Esophagus muscularis mucosa (tissue), 4 donors: ENCODE results near the gene XNDC1N. TPM values are rescaled to one million over a fixed set of nuclear protein-coding genes. Genes with fewer than 3 reads are reported as not detected.

Source experiments
- DNase-seq: peaks from one replicate; pipeline ENCODE4 v3.0.0-alpha.2; 2017; ENCODE audit errors: extremely low spot score
- H3K27ac ChIP-seq, 4 donors: fragments of 200-600 bp; sonication (generic); replicated peaks in 1 of 4; 1 replicate in 3 of 4; 2 replicates in 1 of 4; pipeline ENCODE4 v1.5.1; 2016 to 2019; ENCODE audit warnings: mild to moderate bottlenecking in 1 of 4
- H3K27me3 ChIP-seq, 4 donors: fragments of 200-600 bp; sonication (generic); one replicate each; pipeline versions ENCODE4 v1.5.1 to v1.6.0; 2016 to 2019
- H3K36me3 ChIP-seq, 4 donors: fragments of 200-600 bp; sonication (generic); one replicate each; pipeline ENCODE4 v1.5.1; 2016 to 2019
- H3K4me1 ChIP-seq, 4 donors: fragments of 200-600 bp; sonication (generic); one replicate each; pipeline ENCODE4 v1.5.1; 2016 to 2019
- H3K4me3 ChIP-seq, 4 donors: fragments of 200-600 bp; sonication (generic); 1 replicate in 2 of 4; 2 replicates in 2 of 4; pipeline ENCODE4 v1.5.1; 2016 to 2019; ENCODE audit warnings: mild to moderate bottlenecking in 4 of 4, moderate library complexity in 1 of 4
- H3K9me3 ChIP-seq, 4 donors: fragments of 200-600 bp; sonication (generic); 1 replicate in 3 of 4; 2 replicates in 1 of 4; pipeline ENCODE4 v1.5.1; 2016 to 2019
- CTCF ChIP-seq, 3 experiments: fragments of 200-600 bp in 2 of 3; fragments of 450-650 bp in 1 of 3; sonication (generic) in 2 of 3; IDR thresholded peaks; one replicate each; pipeline ENCODE4 v1.5.1; 2017 to 2019; ENCODE audit warnings: antibody characterized with exemption in 3 of 3, mild to moderate bottlenecking in 2 of 3, moderate library complexity in 1 of 3
- EP300 ChIP-seq: sonication (generic); formaldehyde crosslinking; IDR thresholded peaks from one replicate; pipeline ENCODE4 v1.6.1; 2017; ENCODE audit warnings: antibody characterized with exemption
- POLR2A ChIP-seq: fragments of 450-650 bp; IDR thresholded peaks from one replicate; pipeline ENCODE4 v1.6.1; 2017; ENCODE audit warnings: antibody characterized with exemption, moderate library complexity, mild to moderate bottlenecking, low read depth
- POLR2AphosphoS5 ChIP-seq, 2 donors: sonication (generic); formaldehyde crosslinking; IDR thresholded peaks; one replicate each; pipeline ENCODE4 v1.6.1; 2017; ENCODE audit warnings: antibody characterized with exemption in 2 of 2
- WGBS: methylation state at CpG from one replicate; pipeline ENCODE4 v1.1.5; 2018; 5-methylcytosine and 5-hydroxymethylcytosine counted together
- intact Hi-C: fragments of 100-400 bp; cut with DNase I; formaldehyde crosslinking; loops from one replicate; pipeline ENCODE4 v1.15.1; 2023
- total RNA-seq, 4 donors: library from RNA; depleted of rRNA; stranded (reverse); fragments of >200 nt; gene quantifications; one replicate each; pipeline versions ENCODE4 v1.1.0 to v1.2.1, GENCODE V29; 2016

Gene XNDC1N
- total RNA-seq, 4 donors from 2014 or later = 5.6 to 10.4 (median 8.8) TPM

GRCh38 chr11:71951741-71952310 is 23.4 kb upstream of the XNDC1N start:
- H3K4me3 ChIP-seq = no peak overlapping the region
- WGBS = 55% methylated on average over 4 of the region's 4 CpGs
- peaks cover 7 to 31% (median 16%) of the 10 kb centered on the region in 4 donors for H3K4me1 ChIP-seq
- intact Hi-C loops = no loop called here
- H3K27me3 ChIP-seq = no peaks in the 10 kb centered on the region
- no peaks in the 10 kb centered on the region for H3K9me3 ChIP-seq
- no peaks in the 10 kb centered on the region for H3K36me3 ChIP-seq
- DNase-seq = no peak
- no peak overlapping the region for H3K27ac ChIP-seq
- TF ChIP-seq POLR2A = no peak
- no peak for TF ChIP-seq EP300
- TF ChIP-seq CTCF (IDR thresholded peaks at IDR 0.05) = no peak
- no peak for TF ChIP-seq POLR2AphosphoS5 (IDR thresholded peaks at IDR 0.05)

- Histone ChIP-seq H3K4me3 (no peak overlapping the region), H3K9me3 (no peaks in the 10 kb centered on the region), H3K4me1 (peaks cover 7 to 36% (median 20%) of the 10 kb centered on the region in 4 donors), H3K36me3 (no peaks in the 10 kb centered on the region), H3K27ac (no peak overlapping the region), H3K27me3 (no peaks in the 10 kb centered on the region)
- no peak for DNase-seq
- TF ChIP-seq EP300 (no peak), CTCF (IDR thresholded peaks at IDR 0.05) (no peak), POLR2A (no peak), POLR2AphosphoS5 (IDR thresholded peaks at IDR 0.05) (no peak)
- intact Hi-C loops = no loop called here
- WGBS = 90% methylated on average over 6 of the region's 6 CpGs
Observed at GRCh38 chr11:71949034-71949433, 20.6 kb upstream of the XNDC1N start.

- no peak overlapping the region for H3K4me3 ChIP-seq
- H3K4me1 ChIP-seq = peaks cover 7 to 31% (median 19%) of the 10 kb centered on the region in 4 donors
- DNase-seq = no peak
- no peaks in the 10 kb centered on the region for H3K9me3 ChIP-seq
- no peak for TF ChIP-seq POLR2A
- H3K36me3 ChIP-seq = no peaks in the 10 kb centered on the region
- WGBS = 96% methylated on average over 5 of the region's 7 CpGs
- no peaks in the 10 kb centered on the region for H3K27me3 ChIP-seq
- intact Hi-C loops = no loop called here
- no peak overlapping the region for H3K27ac ChIP-seq
Observed at GRCh38 chr11:71948314-71949027, 20.1 kb upstream of the XNDC1N start.

- DNase-seq = no peak
- Histone ChIP-seq H3K27me3 (no peaks in the 10 kb centered on the region), H3K4me1 (peaks cover 7 to 30% (median 17%) of the 10 kb centered on the region in 4 donors), H3K9me3 (no peaks in the 10 kb centered on the region), H3K36me3 (no peaks in the 10 kb centered on the region), H3K27ac (no peak overlapping the region), H3K4me3 (no peak overlapping the region)
- 70% methylated on average over 3 of the region's 3 CpGs for WGBS
- intact Hi-C loops = no loop called here
- TF ChIP-seq EP300 = no peak
Observed at GRCh38 chr11:71947498-71947897, 19.1 kb upstream of the XNDC1N start.

GRCh38 chr11:71946144-71946571 is 17.8 kb upstream of the XNDC1N start:
- H3K27me3 ChIP-seq = no peaks in the 10 kb centered on the region
- H3K9me3 ChIP-seq = no peaks in the 10 kb centered on the region
- H3K4me1 ChIP-seq = peaks cover 7 to 34% (median 17%) of the 10 kb centered on the region in 4 donors
- no peaks in the 10 kb centered on the region for H3K36me3 ChIP-seq
- WGBS = 64% methylated on average over 2 of the region's 2 CpGs
- no peak for DNase-seq
- H3K4me3 ChIP-seq = no peak overlapping the region
- intact Hi-C loops = no loop called here
- TF ChIP-seq POLR2A = no peak
- no peak for TF ChIP-seq CTCF (IDR thresholded peaks at IDR 0.05)
- H3K27ac ChIP-seq = no peak overlapping the region
